ES-I3 (cell line): ENCODE data around the gene RIMBP2.

ENCODE experiments used
- H3K36me3 ChIP-seq: 2 replicates; pipeline ENCODE4 v1.6.1; 2013; ENCODE audit warnings: mild to moderate bottlenecking, low read length, control low read depth, moderate library complexity; ENCODE audit not compliant: insufficient read depth
- H3K4me1 ChIP-seq: 2 replicates; pipeline ENCODE4 v1.6.1; 2013; ENCODE audit warnings: mild to moderate bottlenecking, control low read depth, low read length; ENCODE audit not compliant: insufficient read depth
- H3K9ac ChIP-seq: 2 replicates; pipeline ENCODE4 v1.6.1; 2013; ENCODE audit warnings: low read depth, mild to moderate bottlenecking, low read length, moderate library complexity
- H3K9me3 ChIP-seq: 2 replicates; pipeline ENCODE4 v1.6.1; 2013; ENCODE audit warnings: mild to moderate bottlenecking, low read length, moderate library complexity; ENCODE audit not compliant: control insufficient read depth, insufficient read depth

Gene RIMBP2

DNA sequence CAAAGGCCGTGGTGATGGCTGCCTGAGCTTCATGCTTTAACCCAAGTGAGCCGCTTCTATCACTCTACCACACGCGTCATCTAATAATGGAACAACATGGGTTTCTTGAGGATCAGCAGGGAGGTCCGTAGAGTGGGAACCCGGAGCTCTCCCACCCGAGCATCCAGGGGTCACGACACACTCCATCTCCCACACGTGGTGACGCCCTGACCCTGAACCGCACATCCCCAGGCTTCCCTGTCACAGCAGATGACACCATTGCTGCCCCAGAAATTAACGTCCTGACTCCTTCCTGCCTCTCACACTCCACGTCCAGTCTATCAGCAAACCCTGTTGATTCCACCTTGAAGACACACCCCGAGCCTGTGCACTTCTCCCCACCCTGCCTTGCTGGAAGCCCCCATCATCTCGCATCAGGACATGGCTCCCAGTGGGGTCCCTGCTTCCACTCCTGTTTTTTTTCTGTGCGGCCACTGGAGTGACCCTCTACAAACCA is 215.2 kb downstream of the RIMBP2 start:
- H3K9me3 ChIP-seq, result no peaks in the 10 kb centered on the region
- no peaks in the 10 kb centered on the region for H3K4me1 ChIP-seq

DNA sequence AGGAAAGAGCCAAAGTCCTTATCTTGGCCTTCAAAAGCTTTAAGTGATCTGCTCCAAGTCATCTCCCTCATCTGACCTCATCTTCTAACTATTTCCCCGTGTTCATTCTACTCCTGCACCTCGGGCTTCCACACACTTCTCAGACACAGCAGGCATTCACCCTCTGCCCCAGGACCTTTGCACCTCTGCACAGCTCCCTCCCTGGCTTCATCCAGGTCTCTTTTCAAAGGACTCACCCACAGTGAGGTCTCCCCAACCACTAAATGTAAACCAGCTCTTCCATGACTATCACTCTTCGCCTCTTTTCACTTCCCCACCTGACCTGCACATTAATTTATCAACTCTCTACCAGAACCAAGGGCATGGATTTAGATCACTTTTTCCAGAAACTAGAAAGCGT is 216.6 kb downstream of the RIMBP2 start:
- no peaks in the 10 kb centered on the region for H3K4me1 ChIP-seq
- no peak overlapping the region for H3K9ac ChIP-seq
- no peaks in the 10 kb centered on the region for H3K9me3 ChIP-seq
- no peaks in the 10 kb centered on the region for H3K36me3 ChIP-seq

More for the DNA sequence above, 215.2 kb downstream of the RIMBP2 start:
- no peak overlapping the region for H3K9ac ChIP-seq
- no peaks in the 10 kb centered on the region for H3K36me3 ChIP-seq

DNA sequence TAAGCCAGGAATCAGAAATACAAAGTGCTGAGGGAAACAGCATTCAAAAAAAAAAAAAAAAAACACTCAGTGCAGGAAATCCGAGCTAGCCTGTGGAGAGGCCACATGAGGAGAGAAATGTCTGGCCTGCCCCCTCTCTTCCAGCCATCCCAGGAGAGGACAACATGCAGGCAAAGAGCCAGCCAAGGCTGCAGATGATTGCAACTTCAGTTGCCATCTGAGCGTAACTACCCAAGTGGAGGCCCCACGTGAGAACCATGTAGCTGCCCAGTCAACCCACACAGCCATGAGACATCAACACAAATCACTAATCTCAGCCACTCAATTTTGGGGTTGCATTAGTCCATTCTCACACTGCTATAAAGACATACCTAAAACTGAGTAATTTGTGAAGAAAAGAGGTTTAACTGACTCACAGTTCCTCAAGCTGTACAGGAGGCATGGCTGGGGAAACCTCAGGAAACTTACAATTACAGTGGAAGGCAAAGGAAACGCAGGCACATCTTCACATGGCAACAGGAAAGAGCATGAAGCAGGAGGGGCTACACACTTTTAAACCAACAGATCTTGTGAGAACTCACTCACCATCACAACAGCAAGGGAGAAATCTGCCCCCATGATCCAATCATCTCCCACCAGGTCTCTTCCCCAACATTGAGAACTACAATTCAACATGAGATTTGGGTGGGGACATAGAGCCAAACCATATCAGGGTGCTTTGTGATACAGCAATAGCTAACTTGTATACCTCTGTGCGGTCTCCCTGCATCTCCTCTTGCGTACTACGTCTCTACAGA is 217.3 kb downstream of the RIMBP2 start:
- no peaks in the 10 kb centered on the region for H3K4me1 ChIP-seq
- H3K36me3 ChIP-seq, result no peaks in the 10 kb centered on the region
- H3K9ac ChIP-seq, result no peak overlapping the region
- H3K9me3 ChIP-seq, result no peaks in the 10 kb centered on the region

DNA sequence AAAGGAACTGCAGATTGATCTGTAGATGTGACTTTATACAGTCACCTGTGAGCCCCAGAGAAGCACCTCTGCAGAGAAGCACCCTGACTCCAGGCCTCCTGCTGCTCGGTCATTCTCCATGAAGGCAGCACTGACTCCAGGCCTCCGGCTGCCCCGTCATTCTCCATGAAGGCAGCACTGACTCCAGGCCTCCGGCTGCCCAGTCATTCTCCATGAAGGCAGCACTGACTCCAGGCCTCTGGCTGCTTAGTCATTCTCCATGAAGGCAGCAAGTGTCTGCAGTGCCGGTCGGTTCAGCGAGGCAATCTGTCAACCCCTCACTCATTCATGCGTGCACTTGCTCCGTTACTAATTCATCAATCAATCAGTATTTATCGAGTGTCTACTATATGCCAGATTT is 218.1 kb downstream of the RIMBP2 start:
- H3K9me3 ChIP-seq, result no peaks in the 10 kb centered on the region
- H3K36me3 ChIP-seq, result no peaks in the 10 kb centered on the region
- no peak overlapping the region for H3K9ac ChIP-seq
- no peaks in the 10 kb centered on the region for H3K4me1 ChIP-seq

DNA sequence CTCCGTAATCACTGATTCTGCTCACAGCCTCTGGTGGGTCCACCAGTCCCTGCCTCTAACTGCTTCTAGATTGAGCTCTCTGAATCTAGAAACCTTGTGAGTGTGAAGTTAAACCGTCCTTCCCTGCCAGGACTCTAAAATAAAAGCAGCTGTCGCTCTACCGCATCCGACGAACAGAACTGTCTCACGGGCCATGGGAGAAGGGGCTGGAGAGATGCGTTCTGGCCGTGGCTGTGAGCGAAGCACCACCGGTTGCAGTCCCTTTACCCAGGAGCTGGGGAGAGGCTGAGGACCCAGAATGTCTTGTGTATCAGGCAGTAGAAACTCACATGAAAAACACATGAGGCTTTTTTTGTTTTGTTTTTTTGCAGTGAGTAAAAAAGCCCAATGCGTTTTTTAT is 218.8 kb downstream of the RIMBP2 start:
- Histone ChIP-seq H3K4me1 (no peaks in the 10 kb centered on the region), H3K9ac (no peak overlapping the region), H3K36me3 (no peaks in the 10 kb centered on the region), H3K9me3 (no peaks in the 10 kb centered on the region)

DNA sequence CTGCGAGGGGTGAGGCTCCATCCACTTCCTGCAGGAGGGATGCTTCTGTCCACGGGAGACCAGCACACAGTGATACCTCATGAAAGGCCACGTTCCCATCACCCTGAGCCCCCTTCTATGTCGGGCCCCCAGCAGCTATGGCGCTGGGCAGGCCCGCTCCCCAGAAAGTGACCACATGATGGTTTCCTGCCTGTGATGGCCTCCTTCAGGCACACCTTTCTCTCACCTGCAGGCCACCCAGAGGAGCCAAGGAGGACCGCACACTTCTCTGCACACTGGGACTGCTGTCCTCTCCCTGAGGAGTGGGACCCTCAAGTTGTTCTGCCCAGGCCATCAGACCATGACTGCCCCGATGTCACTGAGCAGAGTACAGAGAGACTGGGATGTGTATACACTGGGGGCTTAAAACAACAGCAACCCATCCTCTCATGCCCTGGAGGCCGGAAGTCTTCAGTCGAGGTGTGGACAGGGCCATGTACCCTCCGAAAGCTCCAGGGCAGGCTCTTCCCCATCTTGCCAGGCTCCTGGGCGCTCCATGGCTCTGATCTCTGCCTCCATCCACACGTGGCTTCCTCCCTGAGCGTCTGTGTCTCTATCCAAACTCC is 219.5 kb downstream of the RIMBP2 start:
- Histone ChIP-seq H3K36me3 (no peaks in the 10 kb centered on the region), H3K9me3 (no peaks in the 10 kb centered on the region), H3K9ac (no peak overlapping the region), H3K4me1 (no peaks in the 10 kb centered on the region)

DNA sequence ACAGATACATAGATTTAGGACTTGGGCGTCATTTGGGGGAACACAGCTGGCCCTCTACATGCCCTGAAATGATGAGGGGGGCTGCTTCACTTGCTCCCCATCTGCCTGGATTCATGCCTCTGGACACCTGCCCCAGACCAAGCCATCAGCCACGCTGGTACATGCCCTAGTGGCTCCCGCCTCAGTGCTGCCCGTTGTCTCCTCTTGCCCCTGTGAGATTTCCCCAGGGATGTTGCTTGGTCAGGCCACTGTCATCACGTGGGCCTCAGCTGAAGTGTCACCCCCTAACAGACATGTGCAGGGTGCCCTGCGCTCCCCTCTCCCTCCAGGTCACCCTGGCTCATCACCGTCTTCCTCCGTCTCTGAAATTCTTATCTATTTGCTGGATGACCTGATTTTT is 220.9 kb downstream of the RIMBP2 start:
- Histone ChIP-seq H3K36me3 (no peaks in the 10 kb centered on the region), H3K9ac (no peak overlapping the region), H3K4me1 (no peaks in the 10 kb centered on the region), H3K9me3 (no peaks in the 10 kb centered on the region)

DNA sequence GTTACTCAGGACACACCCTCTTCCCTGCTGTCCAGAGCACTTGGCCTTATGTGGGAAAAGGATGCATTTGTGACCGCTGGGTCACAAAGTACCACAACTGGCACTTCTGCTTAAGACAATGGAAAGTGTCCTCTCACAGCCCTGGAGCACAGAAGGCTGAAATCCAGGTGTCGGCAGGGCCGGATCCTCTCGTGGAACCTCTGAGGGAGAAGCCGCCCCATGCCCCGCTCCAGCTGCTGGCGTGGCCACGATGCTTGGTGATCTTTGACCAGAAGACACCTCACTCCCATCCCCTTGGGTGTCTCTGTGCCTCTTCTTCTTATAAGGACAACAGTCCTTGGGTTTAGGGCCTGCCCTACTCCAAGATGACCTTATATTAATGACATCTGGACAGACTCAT is 221.4 kb downstream of the RIMBP2 start:
- H3K4me1 ChIP-seq, result no peaks in the 10 kb centered on the region
- no peaks in the 10 kb centered on the region for H3K9me3 ChIP-seq
- no peaks in the 10 kb centered on the region for H3K36me3 ChIP-seq
- H3K9ac ChIP-seq, result no peak overlapping the region

DNA sequence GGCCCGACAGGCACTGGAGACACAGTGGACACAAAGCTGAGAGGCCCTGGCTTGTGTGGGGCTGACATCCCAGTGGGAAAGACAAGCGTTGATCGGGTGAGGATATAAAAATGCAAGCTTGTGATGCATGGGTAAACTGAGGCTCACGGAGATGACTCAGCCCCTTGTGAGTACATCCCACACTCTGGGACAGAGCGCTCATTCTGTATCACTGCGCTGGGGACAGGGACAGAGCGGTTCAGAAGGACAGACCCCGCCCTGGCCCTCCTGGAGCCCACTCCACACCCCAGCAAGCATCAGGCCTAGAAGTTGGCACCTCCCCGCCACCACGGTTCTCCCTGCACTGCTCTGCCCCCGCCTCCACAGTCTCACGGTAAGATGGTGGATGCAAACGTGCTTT is 222.1 kb downstream of the RIMBP2 start:
- Histone ChIP-seq H3K36me3 (no peaks in the 10 kb centered on the region), H3K9me3 (no peaks in the 10 kb centered on the region), H3K9ac (no peak overlapping the region), H3K4me1 (no peaks in the 10 kb centered on the region)

DNA sequence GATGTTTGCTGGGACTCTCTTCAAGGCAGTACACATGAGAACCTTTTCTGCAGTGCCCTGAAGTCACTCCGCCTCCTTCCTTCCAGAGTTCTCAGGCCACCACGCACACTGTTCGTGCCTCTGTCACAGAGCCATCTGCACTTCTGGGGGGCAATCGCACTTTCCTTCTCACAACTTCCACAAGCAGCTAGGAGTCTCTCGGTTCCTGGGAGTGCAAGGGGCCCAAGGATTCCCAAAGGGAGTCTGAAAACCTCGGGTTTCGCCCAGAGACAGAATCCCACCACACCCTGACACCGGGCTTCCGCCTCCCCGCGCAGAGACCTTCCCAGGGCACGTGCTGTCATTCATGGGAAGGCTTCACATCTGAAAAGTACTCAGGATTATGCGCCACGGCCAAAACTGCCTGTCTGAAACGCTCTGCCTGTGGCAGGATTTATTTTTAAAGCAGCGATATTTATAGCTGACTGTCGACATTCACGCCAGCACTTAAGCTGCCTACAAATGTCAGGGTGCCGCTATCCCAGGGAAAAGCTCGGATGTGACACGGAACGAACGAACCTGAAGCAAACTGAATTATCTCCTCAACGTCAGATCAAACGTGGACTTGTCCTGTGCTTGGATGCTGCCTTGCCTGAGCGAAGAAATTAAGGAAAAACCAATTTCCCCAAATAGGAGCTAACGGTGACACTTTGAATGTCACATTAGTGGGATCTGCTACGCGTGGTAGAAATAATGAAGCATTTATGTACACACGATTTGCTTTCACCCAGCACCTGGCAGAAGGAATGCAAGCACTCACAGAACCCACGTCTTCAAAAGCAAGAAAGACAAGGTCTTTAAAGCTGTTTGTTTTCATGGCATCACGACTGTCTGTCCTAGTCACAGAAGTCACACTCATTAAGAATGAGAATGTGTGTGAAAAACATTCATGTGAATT is 224.4 kb downstream of the RIMBP2 start:
- H3K36me3 ChIP-seq, result no peaks in the 10 kb centered on the region
- H3K9me3 ChIP-seq, result no peaks in the 10 kb centered on the region; the same call in 1 of the 2 replicates
- H3K4me1 ChIP-seq, result no peaks in the 10 kb centered on the region
- no peak overlapping the region for H3K9ac ChIP-seq

DNA sequence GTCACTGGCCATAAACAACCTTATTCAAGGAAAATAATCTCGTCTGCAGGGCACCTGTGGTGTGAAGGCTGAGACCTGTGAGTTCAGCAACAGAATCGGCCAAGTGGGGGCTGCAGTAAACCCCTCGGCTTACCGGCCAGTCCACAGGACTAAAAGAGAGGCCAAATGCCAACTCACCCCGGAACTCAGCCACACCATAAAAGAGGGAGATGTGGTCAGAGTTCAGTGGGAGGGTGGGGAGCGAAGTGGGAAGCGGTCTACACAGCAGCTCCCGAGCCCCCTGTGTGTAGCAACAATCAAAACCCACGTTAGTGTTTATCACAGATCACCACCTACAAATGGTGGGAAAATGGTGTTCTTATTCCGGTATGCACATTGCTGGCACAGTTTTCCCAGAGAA is 225.4 kb downstream of the RIMBP2 start:
- Histone ChIP-seq H3K9me3 (no peaks in the 10 kb centered on the region; the same call in 1 of the 2 replicates), H3K36me3 (no peaks in the 10 kb centered on the region), H3K9ac (no peak overlapping the region), H3K4me1 (no peaks in the 10 kb centered on the region)

DNA sequence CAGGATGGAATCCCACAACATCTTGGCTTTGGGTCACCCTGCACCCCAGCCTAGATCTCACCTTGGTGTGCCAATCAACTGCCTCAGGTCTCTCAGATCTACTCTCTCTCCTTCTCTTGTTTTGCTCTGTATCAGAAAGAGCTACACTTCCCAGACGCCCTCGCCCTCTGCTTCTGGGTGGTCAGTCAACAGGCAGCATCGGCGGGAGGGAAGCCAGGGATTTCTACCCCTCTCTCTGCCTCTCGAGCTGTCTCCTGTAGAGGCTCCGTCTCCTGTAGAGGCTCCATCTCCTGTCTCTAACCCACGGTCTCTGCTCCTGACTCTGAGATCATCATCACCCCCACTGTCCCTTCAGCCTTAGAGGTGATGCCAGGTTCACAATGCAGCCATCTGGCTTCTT is 226.8 kb downstream of the RIMBP2 start:
- no peak overlapping the region for H3K9ac ChIP-seq
- H3K36me3 ChIP-seq, result no peaks in the 10 kb centered on the region
- H3K9me3 ChIP-seq, result no peaks in the 10 kb centered on the region; the same call in 1 of the 2 replicates
- no peaks in the 10 kb centered on the region for H3K4me1 ChIP-seq

DNA sequence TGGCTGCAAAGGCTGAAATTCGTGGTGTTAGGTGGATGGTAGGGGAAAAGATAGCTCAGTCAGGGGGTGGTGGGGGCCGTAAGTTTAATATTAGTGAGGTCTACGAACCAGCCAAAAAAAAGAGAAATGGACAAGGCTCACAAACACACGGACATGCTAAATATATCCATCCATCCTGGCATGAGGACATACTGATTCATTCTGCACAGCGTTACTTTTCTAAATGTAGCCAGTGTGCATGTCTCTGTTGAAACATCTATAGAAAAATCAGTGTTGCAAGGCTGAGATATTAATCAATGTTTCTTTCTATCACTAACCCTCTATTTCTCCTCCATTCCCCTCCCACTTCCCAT is 227.8 kb downstream of the RIMBP2 start:
- Histone ChIP-seq H3K4me1 (no peaks in the 10 kb centered on the region), H3K9ac (no peak overlapping the region), H3K36me3 (no peaks in the 10 kb centered on the region), H3K9me3 (no peaks in the 10 kb centered on the region; the same call in 1 of the 2 replicates)

DNA sequence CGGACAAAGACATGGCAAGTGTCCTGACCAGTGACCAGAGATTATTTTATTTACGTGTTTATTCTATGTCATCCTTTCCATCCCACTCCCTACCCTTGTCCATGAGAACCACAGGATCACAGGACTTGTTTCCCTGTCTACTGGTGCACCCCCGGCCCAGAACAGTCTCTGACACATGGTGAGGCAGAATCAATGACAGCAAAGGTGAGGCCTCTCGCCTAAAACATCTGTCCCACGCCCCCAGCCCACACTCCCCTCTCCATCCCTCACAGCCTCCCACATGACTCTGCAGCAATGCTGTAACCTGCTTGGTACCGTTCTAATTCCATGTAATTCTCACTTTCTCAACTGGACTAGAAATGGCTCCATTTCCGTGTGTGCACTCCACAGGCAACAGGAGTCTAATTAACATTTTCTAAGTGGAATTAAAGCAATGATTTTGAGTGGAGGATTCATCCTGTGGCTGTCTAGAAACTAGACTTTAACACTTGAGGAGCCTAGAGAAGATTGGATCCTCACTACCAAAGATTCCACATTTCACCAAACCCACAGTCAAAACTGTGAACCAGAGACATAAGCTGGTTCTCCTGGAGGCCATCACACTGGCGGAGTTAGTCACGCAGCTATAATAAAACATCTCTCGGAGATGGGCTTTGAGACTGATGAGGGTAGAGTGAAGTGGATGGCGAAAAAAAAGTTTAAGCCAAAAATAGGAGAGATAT is 228.3 kb downstream of the RIMBP2 start:
- H3K9ac ChIP-seq, result no peak overlapping the region
- no peaks in the 10 kb centered on the region for H3K36me3 ChIP-seq
- H3K9me3 ChIP-seq, result no peaks in the 10 kb centered on the region; the same call in 1 of the 2 replicates
- no peaks in the 10 kb centered on the region for H3K4me1 ChIP-seq
